ENCODE results near the gene TTLL1.
A peak's percentile ranks its signal among the peaks of the same experiment; 100 is the strongest.

The TTLL1 gene

GRCh38 chr22:43126501-43127165 is 37.4 kb upstream of the TTLL1 start:
- peak overlapping the region; percentile 82 for H3K9ac ChIP-seq (ENCODE audit: low read length)
- no peaks in the 10 kb centered on the region for H3K27me3 ChIP-seq (ENCODE audit: control insufficient read depth, insufficient read depth, low read length)
- H3K36me3 ChIP-seq (ENCODE audit: control insufficient read depth, insufficient read depth, low read length) = no peaks in the 10 kb centered on the region
- H3K4me3 ChIP-seq (ENCODE audit: low read length) = no peak overlapping the region
- peaks cover 73% of the 10 kb centered on the region for H3K4me1 ChIP-seq (ENCODE audit: control insufficient read depth, insufficient read depth, low read length)
- no peaks in the 10 kb centered on the region for H3K9me3 ChIP-seq (ENCODE audit: control insufficient read depth, low read length)

DNA sequence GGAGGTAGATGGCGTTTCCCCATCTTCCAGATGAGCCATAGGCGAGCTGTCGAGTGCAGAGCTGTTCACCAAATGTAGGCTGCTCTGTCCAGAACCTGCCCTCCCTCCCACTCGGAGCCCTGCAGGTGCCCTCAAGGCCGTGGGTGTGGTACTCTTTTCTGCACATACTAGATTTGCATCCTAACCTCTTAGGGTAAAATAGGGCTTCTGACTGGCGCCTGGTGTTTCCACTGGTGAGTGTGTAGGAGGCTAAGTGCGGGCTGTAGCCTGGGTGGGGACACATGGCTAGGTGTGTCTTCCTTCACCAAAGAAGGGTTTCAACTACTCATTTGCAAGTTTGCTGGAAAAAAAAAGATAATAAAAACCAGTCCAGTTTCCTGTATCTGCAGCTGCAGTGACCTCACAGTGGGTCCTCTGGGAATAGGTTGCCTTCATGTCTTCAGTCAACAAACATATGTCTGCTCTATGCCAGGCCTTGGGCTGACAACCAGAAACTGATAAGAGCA is 29.8 kb upstream of the TTLL1 start:
- Histone ChIP-seq H3K4me1 (ENCODE audit: control insufficient read depth, insufficient read depth, low read length) (peaks cover 79% of the 10 kb centered on the region), H3K4me3 (ENCODE audit: low read length) (no peak overlapping the region), H3K9me3 (ENCODE audit: control insufficient read depth, low read length) (no peaks in the 10 kb centered on the region), H3K9ac (ENCODE audit: low read length) (peak overlapping the region; percentile 23), H3K36me3 (ENCODE audit: control insufficient read depth, insufficient read depth, low read length) (no peaks in the 10 kb centered on the region), H3K27me3 (ENCODE audit: control insufficient read depth, insufficient read depth, low read length) (no peaks in the 10 kb centered on the region)

DNA sequence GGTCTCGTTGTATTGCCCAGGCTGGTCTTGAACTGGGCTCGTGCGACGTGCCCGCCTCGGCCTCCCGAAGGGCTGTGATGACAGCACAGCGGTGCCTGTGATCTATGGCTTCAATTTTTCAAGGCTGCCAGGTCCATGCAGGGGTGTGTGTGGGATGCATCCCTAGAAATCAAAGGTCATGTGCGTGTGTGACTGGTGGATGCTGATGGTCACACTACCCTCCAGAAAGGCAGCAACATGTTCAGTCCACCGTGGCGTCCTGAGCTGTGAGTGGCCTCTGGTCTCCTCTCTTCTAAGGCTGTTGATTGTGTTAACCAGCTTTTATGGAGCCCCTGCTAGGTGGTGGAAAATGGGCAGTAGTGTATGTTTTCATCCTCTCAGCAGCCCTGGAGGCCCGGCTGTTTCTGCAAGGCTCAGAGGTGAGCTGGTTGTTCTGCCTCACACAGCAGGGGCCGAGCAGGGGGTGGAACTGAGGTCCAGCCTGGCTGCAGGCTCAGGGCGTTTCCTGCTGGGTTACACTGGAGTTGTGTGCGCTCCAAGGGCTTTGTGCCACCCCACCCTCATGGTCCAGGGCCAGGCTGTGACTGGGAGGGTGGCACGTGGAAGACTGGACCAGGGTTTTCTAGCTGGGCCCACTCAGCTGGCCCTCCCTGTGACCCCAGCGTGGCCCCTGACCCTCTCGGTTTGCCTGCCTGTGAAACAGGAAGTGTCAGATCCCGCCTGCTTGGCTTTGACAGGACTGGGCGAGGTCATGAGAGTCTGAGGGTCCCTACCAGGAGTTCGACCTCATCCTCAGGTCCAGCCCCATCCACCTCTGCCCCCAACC is 29.0 kb upstream of the TTLL1 start:
- Histone ChIP-seq H3K4me1 (ENCODE audit: control insufficient read depth, insufficient read depth, low read length) (peaks cover 79% of the 10 kb centered on the region), H3K9ac (ENCODE audit: low read length) (peak overlapping the region; percentile 23), H3K36me3 (ENCODE audit: control insufficient read depth, insufficient read depth, low read length) (no peaks in the 10 kb centered on the region), H3K9me3 (ENCODE audit: control insufficient read depth, low read length) (no peaks in the 10 kb centered on the region), H3K4me3 (ENCODE audit: low read length) (no peak overlapping the region), H3K27me3 (ENCODE audit: control insufficient read depth, insufficient read depth, low read length) (no peaks in the 10 kb centered on the region)

- no peaks in the 10 kb centered on the region for H3K36me3 ChIP-seq (ENCODE audit: control insufficient read depth, insufficient read depth, low read length)
- no peak overlapping the region for H3K4me3 ChIP-seq (ENCODE audit: low read length)
- H3K27me3 ChIP-seq (ENCODE audit: control insufficient read depth, insufficient read depth, low read length) = peaks cover 1% of the 10 kb centered on the region
- no peak overlapping the region for H3K9ac ChIP-seq (ENCODE audit: low read length)
- no peaks in the 10 kb centered on the region for H3K9me3 ChIP-seq (ENCODE audit: control insufficient read depth, low read length)
- peaks cover 75% of the 10 kb centered on the region for H3K4me1 ChIP-seq (ENCODE audit: control insufficient read depth, insufficient read depth, low read length)
These were observed 27.7 kb upstream of the TTLL1 start for GRCh38 chr22:43116932-43117331.

DNA sequence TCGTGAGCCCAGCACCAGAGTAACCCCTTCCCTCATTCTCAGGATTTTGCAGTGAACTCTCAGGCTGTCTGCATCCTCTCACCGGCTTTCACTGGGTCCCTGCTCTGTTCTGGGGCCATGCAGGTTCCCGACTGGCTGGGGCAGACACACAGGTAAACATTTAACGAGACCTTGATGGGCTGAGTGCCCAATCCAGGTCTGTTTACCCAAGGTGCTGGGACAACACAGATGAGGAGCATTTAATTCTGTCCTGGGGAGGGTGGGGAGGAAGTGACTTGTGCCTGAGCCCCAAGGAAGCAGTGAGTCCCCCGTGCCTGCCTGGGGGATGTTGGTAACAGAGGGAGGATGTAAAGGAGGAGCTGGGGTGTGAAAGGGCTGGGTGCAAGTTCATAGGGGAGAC is 25.8 kb upstream of the TTLL1 start:
- H3K27me3 ChIP-seq (ENCODE audit: control insufficient read depth, insufficient read depth, low read length) = peaks cover 8% of the 10 kb centered on the region

DNA sequence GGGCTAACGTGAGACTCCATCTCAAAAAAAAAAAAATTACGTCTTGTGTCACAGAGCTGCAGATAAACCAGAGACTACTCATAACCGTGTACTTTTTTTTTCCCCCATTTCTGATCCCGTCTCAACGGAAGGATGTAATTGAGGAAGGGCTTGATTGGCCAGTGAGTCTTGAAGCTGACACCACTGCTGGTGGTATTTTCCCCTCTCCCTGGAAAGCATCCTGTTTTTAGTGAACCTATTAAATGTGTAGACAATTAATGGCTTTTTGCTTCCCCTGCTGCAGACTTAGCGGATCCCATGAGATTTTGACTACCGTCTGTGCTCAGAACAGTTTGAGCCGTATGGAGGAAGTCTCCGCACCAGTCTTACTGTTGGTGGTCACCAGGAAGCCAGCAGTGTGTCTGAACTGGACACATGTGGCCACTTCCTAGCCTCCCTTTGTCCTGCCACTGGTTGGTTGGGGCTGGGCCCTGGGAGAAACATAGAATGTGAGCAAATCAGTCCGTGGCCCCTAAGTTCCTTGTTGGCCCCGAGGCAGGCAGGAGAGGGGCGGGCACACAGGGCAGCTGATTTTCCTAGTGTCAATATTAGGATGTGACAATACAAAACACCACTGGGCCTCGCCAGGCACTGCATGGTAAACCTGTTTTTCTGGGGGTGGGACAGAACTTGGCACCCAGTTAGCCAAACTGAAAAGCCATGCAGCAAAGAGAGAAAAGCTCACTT is 24.5 kb upstream of the TTLL1 start:
- H3K9me3 ChIP-seq (ENCODE audit: control insufficient read depth, low read length) = no peaks in the 10 kb centered on the region
- H3K4me1 ChIP-seq (ENCODE audit: control insufficient read depth, insufficient read depth, low read length) = peaks cover 53% of the 10 kb centered on the region
- peak overlapping the region; percentile 51 for H3K9ac ChIP-seq (ENCODE audit: low read length)
- H3K27me3 ChIP-seq (ENCODE audit: control insufficient read depth, insufficient read depth, low read length) = peaks cover 8% of the 10 kb centered on the region
- H3K4me3 ChIP-seq (ENCODE audit: low read length) = no peak overlapping the region
- no peaks in the 10 kb centered on the region for H3K36me3 ChIP-seq (ENCODE audit: control insufficient read depth, insufficient read depth, low read length)

More for the DNA sequence above, 25.8 kb upstream of the TTLL1 start:
- Histone ChIP-seq H3K9ac (ENCODE audit: low read length) (peak overlapping the region; percentile 55), H3K4me3 (ENCODE audit: low read length) (no peak overlapping the region), H3K4me1 (ENCODE audit: control insufficient read depth, insufficient read depth, low read length) (peaks cover 62% of the 10 kb centered on the region), H3K36me3 (ENCODE audit: control insufficient read depth, insufficient read depth, low read length) (no peaks in the 10 kb centered on the region), H3K9me3 (ENCODE audit: control insufficient read depth, low read length) (no peaks in the 10 kb centered on the region)

- Histone ChIP-seq H3K9ac (ENCODE audit: low read length) (peak overlapping the region; percentile 76), H3K9me3 (ENCODE audit: control insufficient read depth, low read length) (no peaks in the 10 kb centered on the region), H3K4me1 (ENCODE audit: control insufficient read depth, insufficient read depth, low read length) (peaks cover 44% of the 10 kb centered on the region), H3K27me3 (ENCODE audit: control insufficient read depth, insufficient read depth, low read length) (peaks cover 8% of the 10 kb centered on the region), H3K4me3 (ENCODE audit: low read length) (peak overlapping the region; percentile 36), H3K36me3 (ENCODE audit: control insufficient read depth, insufficient read depth, low read length) (no peaks in the 10 kb centered on the region)
These were observed 21.9 kb upstream of the TTLL1 start for GRCh38 chr22:43110927-43111623.

GRCh38 chr22:43110444-43110926 is 21.3 kb upstream of the TTLL1 start, which contains the start of gene BIK:
TSS of gene BIK (plus strand) at chr22:43110750. CDS start at chr22:43124023, 13,273 bp downstream.
- H3K4me1 ChIP-seq (ENCODE audit: control insufficient read depth, insufficient read depth, low read length) = peaks cover 38% of the 10 kb centered on the region
- H3K36me3 ChIP-seq (ENCODE audit: control insufficient read depth, insufficient read depth, low read length) = no peaks in the 10 kb centered on the region
- H3K9me3 ChIP-seq (ENCODE audit: control insufficient read depth, low read length) = no peaks in the 10 kb centered on the region
- peak within 1 kb of the TSS; percentile 36 for H3K4me3 ChIP-seq (ENCODE audit: low read length)
- peaks cover 8% of the 10 kb centered on the region for H3K27me3 ChIP-seq (ENCODE audit: control insufficient read depth, insufficient read depth, low read length)
- H3K9ac ChIP-seq (ENCODE audit: low read length) = peak within 1 kb of the TSS; percentile 76

- Histone ChIP-seq H3K9me3 (ENCODE audit: control insufficient read depth, low read length) (no peaks in the 10 kb centered on the region), H3K36me3 (ENCODE audit: control insufficient read depth, insufficient read depth, low read length) (no peaks in the 10 kb centered on the region), H3K27me3 (ENCODE audit: control insufficient read depth, insufficient read depth, low read length) (peaks cover 8% of the 10 kb centered on the region), H3K4me3 (ENCODE audit: low read length) (no peak overlapping the region), H3K4me1 (ENCODE audit: control insufficient read depth, insufficient read depth, low read length) (peaks cover 33% of the 10 kb centered on the region), H3K9ac (ENCODE audit: low read length) (peak overlapping the region; percentile 76)
These were observed 20.8 kb upstream of the TTLL1 start for GRCh38 chr22:43109921-43110443.

GRCh38 chr22:43109511-43109910 is 20.3 kb upstream of the TTLL1 start:
- Histone ChIP-seq H3K27me3 (ENCODE audit: control insufficient read depth, insufficient read depth, low read length) (peaks cover 8% of the 10 kb centered on the region), H3K4me1 (ENCODE audit: control insufficient read depth, insufficient read depth, low read length) (peaks cover 28% of the 10 kb centered on the region), H3K9ac (ENCODE audit: low read length) (no peak overlapping the region), H3K9me3 (ENCODE audit: control insufficient read depth, low read length) (no peaks in the 10 kb centered on the region), H3K36me3 (ENCODE audit: control insufficient read depth, insufficient read depth, low read length) (no peaks in the 10 kb centered on the region), H3K4me3 (ENCODE audit: low read length) (no peak overlapping the region)

GRCh38 chr22:43106302-43106701 is 17.1 kb upstream of the TTLL1 start:
- H3K4me3 ChIP-seq (ENCODE audit: low read length) = no peak overlapping the region
- no peaks in the 10 kb centered on the region for H3K9me3 ChIP-seq (ENCODE audit: control insufficient read depth, low read length)
- H3K4me1 ChIP-seq (ENCODE audit: control insufficient read depth, insufficient read depth, low read length) = peaks cover 9% of the 10 kb centered on the region
- H3K27me3 ChIP-seq (ENCODE audit: control insufficient read depth, insufficient read depth, low read length) = peaks cover under 1% of the 10 kb centered on the region
- H3K36me3 ChIP-seq (ENCODE audit: control insufficient read depth, insufficient read depth, low read length) = no peaks in the 10 kb centered on the region
- no peak overlapping the region for H3K9ac ChIP-seq (ENCODE audit: low read length)
